Rectal smooth muscle tissue (tissue), 1 donor: ENCODE data around the gene IL1R2.

ENCODE experiments used
- H3K27ac ChIP-seq: one replicate; pipeline ENCODE4 v1.7.0; 2013; ENCODE audit warnings: low read depth, low read length, inconsistent platforms
- H3K27me3 ChIP-seq: one replicate; pipeline ENCODE4 v1.7.0; 2013; ENCODE audit warnings: low read length; ENCODE audit not compliant: control insufficient read depth, insufficient read depth
- H3K36me3 ChIP-seq: one replicate; pipeline ENCODE4 v1.7.0; 2013; ENCODE audit warnings: low read length; ENCODE audit not compliant: control insufficient read depth, insufficient read depth
- H3K4me1 ChIP-seq: one replicate; pipeline ENCODE4 v1.7.0; 2013; ENCODE audit warnings: low read length; ENCODE audit not compliant: control insufficient read depth, insufficient read depth
- H3K4me3 ChIP-seq: one replicate; pipeline ENCODE4 v1.7.0; 2013; ENCODE audit warnings: low read length
- H3K9ac ChIP-seq: one replicate; pipeline ENCODE4 v1.7.0; 2013; ENCODE audit warnings: low read length

Gene IL1R2

DNA sequence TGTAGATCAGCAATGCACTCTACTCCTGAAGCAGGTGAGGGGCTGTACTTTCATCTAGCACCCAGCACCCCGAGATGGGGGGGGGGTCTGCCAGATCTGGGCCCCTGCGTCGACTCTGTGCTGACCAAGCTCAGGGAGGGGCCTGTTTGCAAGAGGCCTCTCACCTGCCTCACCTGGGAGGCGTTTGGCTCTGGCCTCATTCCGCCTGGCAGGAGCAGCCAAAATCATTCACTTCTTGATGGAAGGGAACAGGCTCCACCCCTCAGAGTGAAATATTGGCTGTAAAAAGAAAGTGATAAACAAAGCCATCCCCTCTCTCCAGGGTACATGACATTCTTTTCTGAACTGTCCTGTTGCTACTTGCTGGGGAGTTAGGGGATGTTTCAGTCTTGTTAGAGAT is 10.7 kb upstream of the IL1R2 start:
- no peak overlapping the region for H3K27ac ChIP-seq
- no peaks in the 10 kb centered on the region for H3K36me3 ChIP-seq
- no peak overlapping the region for H3K9ac ChIP-seq
- H3K4me1 ChIP-seq, result no peaks in the 10 kb centered on the region
- H3K27me3 ChIP-seq, result no peaks in the 10 kb centered on the region
- H3K4me3 ChIP-seq, result no peak overlapping the region

DNA sequence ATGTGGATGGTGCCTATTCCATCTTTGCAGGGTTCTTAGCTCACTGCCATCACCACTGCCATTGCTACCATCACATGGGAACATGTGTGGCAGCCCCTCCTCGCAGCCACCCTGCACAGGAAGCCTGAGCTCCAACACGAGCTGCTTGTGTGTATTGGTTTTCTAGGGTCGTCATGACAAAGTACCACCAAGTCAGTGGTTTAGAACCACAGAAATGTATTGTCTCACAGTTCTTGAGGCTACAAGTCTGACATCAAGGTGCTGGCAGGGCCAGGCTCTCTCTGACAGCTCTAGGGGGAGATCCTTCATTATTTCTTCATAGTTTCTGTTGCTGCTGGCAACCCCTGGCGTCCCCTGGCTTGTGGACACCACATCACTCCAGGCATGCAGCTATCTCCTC is 10.3 kb upstream of the IL1R2 start:
- Histone ChIP-seq H3K27me3 (no peaks in the 10 kb centered on the region), H3K4me1 (no peaks in the 10 kb centered on the region), H3K27ac (no peak overlapping the region), H3K4me3 (no peak overlapping the region), H3K36me3 (no peaks in the 10 kb centered on the region), H3K9ac (no peak overlapping the region)

DNA sequence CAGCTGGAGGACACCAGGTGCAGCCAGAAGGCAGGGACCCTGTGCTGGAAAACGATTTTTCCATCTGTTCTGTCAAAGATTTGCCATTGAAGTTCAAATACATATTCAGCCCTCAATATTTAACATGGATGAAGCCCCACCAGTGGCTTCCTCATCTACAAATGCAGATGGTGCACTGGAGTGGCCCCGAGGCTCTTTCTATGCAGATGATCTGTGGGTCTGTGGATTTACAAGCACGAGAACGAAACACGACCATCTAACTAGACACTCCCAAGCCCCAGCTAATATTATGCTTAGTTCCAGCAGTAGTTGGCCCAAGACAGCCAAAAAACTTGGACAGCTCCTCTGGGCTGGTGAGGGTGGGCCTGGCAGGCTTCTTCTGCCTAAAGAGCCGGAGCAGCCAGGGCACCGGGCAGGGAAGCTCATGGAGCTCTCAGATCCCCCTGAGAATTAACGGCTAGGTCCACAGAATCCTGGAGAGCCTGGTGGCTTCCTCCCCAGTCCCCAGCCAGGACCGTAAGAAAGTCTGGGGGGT is 9.2 kb upstream of the IL1R2 start:
- no peak overlapping the region for H3K4me3 ChIP-seq
- no peaks in the 10 kb centered on the region for H3K27me3 ChIP-seq
- H3K9ac ChIP-seq, result no peak overlapping the region
- H3K27ac ChIP-seq, result no peak overlapping the region
- H3K36me3 ChIP-seq, result no peaks in the 10 kb centered on the region
- H3K4me1 ChIP-seq, result no peaks in the 10 kb centered on the region

DNA sequence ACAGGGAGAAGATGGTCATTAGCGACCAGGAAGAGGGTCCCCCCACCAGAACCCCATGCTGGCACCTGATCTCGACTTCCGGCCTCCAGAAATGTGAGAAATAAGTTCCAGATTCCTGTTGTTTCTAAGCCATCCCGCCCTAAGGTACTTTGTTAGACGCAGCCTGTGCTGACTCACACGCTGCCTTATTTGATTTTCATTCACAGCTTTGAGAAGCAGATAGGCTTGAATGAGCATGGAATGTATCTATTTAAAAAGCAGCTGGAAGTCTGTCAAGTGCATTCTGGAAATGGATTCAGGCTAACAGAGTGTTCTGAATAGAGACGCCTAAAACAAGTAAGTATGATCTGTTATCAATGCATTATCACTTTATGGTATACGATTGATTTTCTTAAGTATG is 8.3 kb upstream of the IL1R2 start:
- Histone ChIP-seq H3K9ac (no peak overlapping the region), H3K36me3 (no peaks in the 10 kb centered on the region), H3K4me1 (no peaks in the 10 kb centered on the region), H3K27me3 (no peaks in the 10 kb centered on the region), H3K27ac (no peak overlapping the region), H3K4me3 (no peak overlapping the region)

DNA sequence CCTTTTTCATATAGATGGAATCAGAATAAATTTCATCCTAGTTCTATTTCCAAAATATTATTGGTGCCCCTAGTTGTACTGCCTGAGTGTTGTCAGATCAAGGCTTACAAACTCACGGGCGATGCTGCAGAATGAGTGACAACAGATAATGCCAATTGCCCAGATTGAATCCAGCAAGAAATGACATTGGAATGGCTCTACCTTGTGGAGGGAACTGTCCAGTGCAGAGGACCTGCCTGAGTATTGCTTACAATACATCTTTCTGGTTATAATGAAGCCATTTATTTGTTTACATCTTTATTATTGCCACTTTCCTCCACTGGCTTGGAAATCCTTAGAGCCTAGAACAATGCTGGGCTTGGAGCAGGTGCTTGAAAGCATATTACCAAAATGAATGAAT is 7.8 kb upstream of the IL1R2 start:
- H3K4me3 ChIP-seq, result no peak overlapping the region
- H3K27ac ChIP-seq, result no peak overlapping the region
- no peak overlapping the region for H3K9ac ChIP-seq
- H3K4me1 ChIP-seq, result no peaks in the 10 kb centered on the region
- no peaks in the 10 kb centered on the region for H3K27me3 ChIP-seq
- H3K36me3 ChIP-seq, result no peaks in the 10 kb centered on the region

DNA sequence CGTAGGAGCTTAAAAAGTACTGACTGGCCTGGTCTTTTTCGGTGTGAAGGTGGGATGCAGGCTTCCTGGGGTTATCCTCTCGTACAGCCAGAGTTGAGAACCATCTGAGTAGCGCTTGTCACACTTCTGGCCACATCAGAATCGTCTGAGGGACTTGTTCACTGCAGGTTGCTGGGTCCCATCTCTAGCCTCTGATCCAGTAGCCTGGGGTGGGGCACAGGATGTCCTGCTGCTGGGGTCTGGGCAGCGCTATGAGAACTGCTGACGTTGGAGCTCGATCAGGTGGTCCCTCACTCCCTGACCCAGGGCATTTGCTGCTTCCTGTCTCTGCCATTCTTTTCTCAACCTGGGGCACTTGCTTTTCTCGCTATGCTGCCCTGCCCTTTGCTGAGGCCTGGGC is 7.1 kb upstream of the IL1R2 start:
- Histone ChIP-seq H3K27me3 (no peaks in the 10 kb centered on the region), H3K36me3 (no peaks in the 10 kb centered on the region), H3K4me3 (no peak overlapping the region), H3K27ac (no peak overlapping the region), H3K4me1 (no peaks in the 10 kb centered on the region), H3K9ac (no peak overlapping the region)

DNA sequence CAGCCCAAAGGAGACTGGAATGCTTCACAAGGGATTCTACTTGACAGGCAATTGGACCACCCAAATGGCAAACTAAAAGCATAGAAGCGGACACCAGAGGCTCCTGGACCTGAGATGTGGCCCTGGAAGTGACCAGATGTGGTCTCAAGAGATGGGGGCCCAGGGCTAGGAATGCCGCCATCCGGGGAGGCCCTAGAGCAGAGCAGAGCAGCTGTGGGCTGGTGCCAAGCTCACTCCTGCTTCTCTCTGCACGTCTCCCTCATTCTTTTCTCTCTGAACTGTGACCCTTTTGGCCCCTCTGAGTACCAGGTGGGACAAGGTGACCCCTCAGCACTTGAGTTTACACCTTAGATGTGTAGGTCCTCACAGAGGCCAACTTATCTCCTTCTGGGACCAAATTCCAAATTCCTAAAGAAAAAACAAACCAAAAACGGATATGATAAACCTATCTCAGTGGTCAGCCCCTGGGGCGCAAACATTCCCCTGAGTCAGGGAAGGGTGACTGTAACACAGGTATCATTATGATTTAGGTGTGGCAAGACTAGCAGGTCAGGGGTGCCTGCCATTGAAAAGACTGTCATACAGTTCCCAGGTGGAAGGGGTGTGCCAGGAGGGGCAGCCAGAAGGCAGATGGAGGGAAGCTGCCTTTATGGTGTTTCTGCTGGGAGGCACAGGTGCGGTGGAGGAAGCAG is 6.5 kb upstream of the IL1R2 start:
- no peaks in the 10 kb centered on the region for H3K27me3 ChIP-seq
- no peak overlapping the region for H3K27ac ChIP-seq
- no peaks in the 10 kb centered on the region for H3K4me1 ChIP-seq
- H3K4me3 ChIP-seq, result no peak overlapping the region
- H3K9ac ChIP-seq, result no peak overlapping the region
- no peaks in the 10 kb centered on the region for H3K36me3 ChIP-seq

DNA sequence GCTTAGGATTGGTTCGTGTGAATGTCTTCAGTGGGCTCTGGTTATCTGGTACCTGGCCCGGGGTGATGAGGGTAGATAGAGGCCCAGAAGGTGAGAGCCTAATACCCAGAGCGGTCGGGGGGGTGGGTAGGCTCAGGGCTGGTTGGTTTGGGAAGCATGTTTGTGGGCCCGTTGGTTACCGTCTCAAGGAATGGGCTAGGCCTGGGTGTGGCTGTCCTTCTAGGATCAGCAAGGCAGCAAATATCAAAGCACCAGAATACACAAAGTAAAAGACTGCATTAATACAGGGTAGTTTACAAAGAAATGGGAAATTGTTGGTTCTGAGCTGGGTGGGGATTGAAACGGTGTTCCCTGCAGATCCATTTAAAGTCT is 6.0 kb upstream of the IL1R2 start:
- H3K27me3 ChIP-seq, result no peaks in the 10 kb centered on the region
- no peaks in the 10 kb centered on the region for H3K36me3 ChIP-seq
- no peaks in the 10 kb centered on the region for H3K4me1 ChIP-seq
- H3K9ac ChIP-seq, result no peak overlapping the region
- no peak overlapping the region for H3K4me3 ChIP-seq
- no peak overlapping the region for H3K27ac ChIP-seq

DNA sequence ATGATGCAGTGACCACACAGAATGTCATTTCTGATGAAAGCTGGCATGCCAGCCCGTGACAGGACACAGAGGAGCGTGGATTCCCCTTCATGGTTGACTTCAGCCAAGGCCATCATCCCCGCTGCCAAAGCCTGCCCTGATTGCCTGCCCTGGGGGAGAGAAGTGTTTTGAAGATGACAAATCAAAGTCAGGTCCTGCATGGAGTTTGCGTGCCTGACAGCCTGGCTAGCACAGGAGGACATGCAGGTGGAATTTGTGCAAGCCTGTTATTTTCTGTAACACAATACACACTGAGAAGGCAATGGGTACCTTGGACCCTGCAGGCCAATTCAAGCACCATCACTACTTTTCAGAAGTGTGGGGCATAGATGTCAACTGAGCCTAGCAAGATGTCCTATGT is 5.4 kb upstream of the IL1R2 start:
- H3K9ac ChIP-seq, result no peak overlapping the region
- H3K27ac ChIP-seq, result no peak overlapping the region
- H3K4me3 ChIP-seq, result no peak overlapping the region
- H3K36me3 ChIP-seq, result no peaks in the 10 kb centered on the region
- H3K4me1 ChIP-seq, result no peaks in the 10 kb centered on the region
- no peaks in the 10 kb centered on the region for H3K27me3 ChIP-seq

DNA sequence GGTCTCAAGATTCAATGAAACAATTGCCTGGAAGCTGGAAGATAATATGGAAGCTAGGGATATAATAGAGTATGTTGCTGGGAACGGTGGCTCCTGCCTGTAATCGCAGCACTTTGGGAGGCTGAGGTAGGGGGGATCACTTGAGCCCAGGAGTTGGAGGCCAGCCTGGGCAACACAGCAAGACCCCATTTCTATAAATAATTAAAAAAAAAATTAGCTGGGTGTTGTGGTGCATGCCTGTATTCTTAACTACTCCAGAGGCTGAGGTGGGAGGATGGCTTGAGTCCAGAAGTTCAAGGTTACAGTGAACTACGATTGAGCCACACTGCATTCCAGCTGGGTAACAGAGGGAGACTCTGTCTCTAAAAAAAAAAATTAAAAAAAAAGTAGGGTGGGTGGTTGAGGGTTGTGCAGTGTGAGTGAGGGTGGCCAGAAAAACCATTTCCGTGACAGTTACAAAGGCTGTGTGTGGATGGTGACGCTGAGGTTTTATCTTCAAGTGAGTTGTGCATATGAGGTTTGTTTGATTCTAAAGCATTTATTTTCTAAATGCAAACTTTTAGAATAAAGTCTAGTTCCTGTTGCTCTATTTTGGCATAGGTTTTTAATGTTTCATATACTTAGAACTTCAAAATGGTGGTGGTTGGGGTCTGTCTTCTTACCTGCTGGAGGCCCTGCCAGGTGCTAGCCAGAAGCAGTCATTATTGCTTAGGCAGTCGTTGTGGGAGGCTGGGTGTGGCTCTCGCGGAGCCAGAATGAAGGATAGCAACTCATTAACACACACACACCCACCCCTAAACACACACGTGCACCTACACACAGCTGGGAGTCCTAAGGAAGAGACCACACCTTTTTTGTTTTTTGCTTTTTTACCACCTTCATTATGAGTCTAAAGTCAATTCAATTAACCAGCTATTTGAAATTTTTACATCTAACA is 4.7 kb upstream of the IL1R2 start:
- no peaks in the 10 kb centered on the region for H3K4me1 ChIP-seq
- H3K9ac ChIP-seq, result no peak overlapping the region
- H3K4me3 ChIP-seq, result no peak overlapping the region
- no peaks in the 10 kb centered on the region for H3K27me3 ChIP-seq
- no peak overlapping the region for H3K27ac ChIP-seq
- H3K36me3 ChIP-seq, result no peaks in the 10 kb centered on the region

DNA sequence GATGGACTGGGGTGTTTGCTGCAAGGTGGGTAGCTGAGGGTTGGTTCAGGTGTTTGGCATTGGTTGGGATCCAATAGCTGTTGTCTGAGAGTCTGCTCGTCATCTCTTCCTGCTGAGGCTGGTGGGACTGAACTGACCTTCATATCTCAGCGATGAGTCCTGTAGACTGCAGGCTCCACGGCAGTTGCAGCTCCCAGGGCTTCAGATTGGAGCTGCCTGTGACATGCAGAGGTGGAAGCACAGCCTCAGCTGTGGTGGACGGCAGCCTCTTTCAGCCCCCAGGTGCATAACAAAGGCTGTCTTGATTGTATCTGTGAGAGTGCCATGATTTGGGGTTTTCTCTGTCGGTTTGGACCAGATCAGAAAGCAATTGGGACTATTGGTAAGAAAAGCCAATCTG is 3.9 kb upstream of the IL1R2 start:
- Histone ChIP-seq H3K4me3 (no peak overlapping the region), H3K27ac (no peak overlapping the region), H3K36me3 (no peaks in the 10 kb centered on the region), H3K4me1 (no peaks in the 10 kb centered on the region), H3K27me3 (no peaks in the 10 kb centered on the region), H3K9ac (no peak overlapping the region)

DNA sequence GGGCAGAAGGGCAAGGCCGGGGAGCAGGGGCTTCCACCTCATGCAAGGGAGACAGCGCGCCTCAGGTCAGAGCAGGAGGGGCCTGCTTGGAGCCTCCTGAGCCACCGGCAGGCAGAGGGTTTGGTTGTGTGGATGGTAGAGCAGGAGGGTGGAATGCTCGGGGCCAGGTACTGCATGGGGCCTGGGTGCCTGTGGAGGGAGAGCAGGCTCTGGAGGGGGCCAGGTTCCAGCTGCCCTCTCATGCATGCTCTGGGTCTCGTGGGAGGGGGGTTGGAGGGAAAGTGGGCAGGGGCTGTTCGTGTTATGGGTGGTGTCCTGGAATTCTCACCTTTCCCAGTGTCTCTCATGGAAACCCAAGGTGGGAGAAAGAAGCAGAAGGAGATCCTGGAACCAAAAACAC is 3.2 kb upstream of the IL1R2 start:
- Histone ChIP-seq H3K27ac (no peak overlapping the region), H3K4me3 (no peak overlapping the region)

More for the DNA sequence above, 3.2 kb upstream of the IL1R2 start:
- Histone ChIP-seq H3K36me3 (no peaks in the 10 kb centered on the region), H3K27me3 (no peaks in the 10 kb centered on the region), H3K9ac (no peak overlapping the region), H3K4me1 (no peaks in the 10 kb centered on the region)
